OCI-LY1 (cell line): ENCODE measurements around the gene PPP4R1.

Source experiments
- H2AFZ ChIP-seq: fragments of 200-600 bp; sonication (generic), shearing (Covaris generic); 2 replicates; pipeline ENCODE4 v1.6.0; 2014; ENCODE audit warnings: antibody characterized with exemption, mild to moderate bottlenecking, low read length
- H3F3A ChIP-seq: fragments of 200-600 bp; sonication (generic), shearing (Covaris generic); 2 replicates; pipeline ENCODE4 v1.6.0; 2014; ENCODE audit warnings: mild to moderate bottlenecking, antibody characterized with exemption, low read length, moderate library complexity; ENCODE audit not compliant: insufficient read depth
- H3K27ac ChIP-seq: fragments of 200-600 bp; sonication (generic); 2 replicates; pipeline ENCODE4 v1.5.1; 2014; ENCODE audit warnings: low read length, mixed run types, mild to moderate bottlenecking, low read depth; ENCODE audit not compliant: poor library complexity, severe bottlenecking
- H3K27me3 ChIP-seq: fragments of 200-600 bp; sonication (generic); 2 replicates; pipeline ENCODE4 v1.6.0; 2014; ENCODE audit warnings: antibody characterized with exemption, mild to moderate bottlenecking, low read length, moderate library complexity; ENCODE audit not compliant: insufficient read depth
- H3K36me3 ChIP-seq: fragments of 200-600 bp; sonication (generic); 2 replicates; pipeline ENCODE4 v1.6.1; 2014; ENCODE audit warnings: mild to moderate bottlenecking, antibody characterized with exemption, low read length, moderate library complexity, mixed read lengths; ENCODE audit not compliant: insufficient read depth
- H3K4me1 ChIP-seq: fragments of 200-600 bp; sonication (generic); 2 replicates; pipeline ENCODE4 v1.5.1; 2014; ENCODE audit warnings: mild to moderate bottlenecking, low read length, moderate library complexity; ENCODE audit not compliant: insufficient read depth, severe bottlenecking
- H3K4me2 ChIP-seq: fragments of 200-600 bp; sonication (generic), shearing (Covaris generic); 2 replicates; pipeline ENCODE4 v1.6.1; 2014; ENCODE audit warnings: low read length
- H3K4me3 ChIP-seq: fragments of 200-600 bp; sonication (generic); 2 replicates; pipeline ENCODE4 v1.5.1; 2014; ENCODE audit warnings: low read length, low read depth, mild to moderate bottlenecking, mixed read lengths; ENCODE audit not compliant: poor library complexity, severe bottlenecking
- H3K79me2 ChIP-seq: fragments of 200-600 bp; shearing (Covaris generic); 2 replicates; pipeline ENCODE4 v1.6.1; 2016; ENCODE audit warnings: mixed run types, low read length, mixed read lengths; ENCODE audit not compliant: insufficient read depth
- H3K9ac ChIP-seq: fragments of 200-600 bp; sonication (generic), shearing (Covaris generic); 2 replicates; pipeline ENCODE4 v1.6.1; 2014; ENCODE audit warnings: mild to moderate bottlenecking, low read length, mixed read lengths
- H3K9me2 ChIP-seq: fragments of 200-600 bp; sonication (generic), shearing (Covaris generic); 2 replicates; pipeline ENCODE4 v1.6.1; 2014; ENCODE audit warnings: low read depth, mild to moderate bottlenecking, low read length, mixed read lengths
- H3K9me3 ChIP-seq: fragments of 200-600 bp; shearing (Covaris generic); 2 replicates; pipeline ENCODE4 v1.6.1; 2014; ENCODE audit warnings: low read length, mixed read lengths
- H4K20me1 ChIP-seq: fragments of 200-600 bp; sonication (generic), shearing (Covaris generic); 2 replicates; pipeline ENCODE4 v1.6.0; 2016; ENCODE audit warnings: mild to moderate bottlenecking, low read length; ENCODE audit not compliant: insufficient read depth
- CTCF ChIP-seq: fragments of 200-600 bp; sonication (generic), shearing (Covaris generic); IDR thresholded peaks from 2 replicates; pipeline ENCODE4 v1.5.1; 2017; ENCODE audit warnings: mild to moderate bottlenecking, antibody characterized with exemption, low read length, moderate library complexity, mixed read lengths
- EZH2 ChIP-seq: fragments of 200-600 bp; sonication (generic), shearing (Covaris generic); IDR thresholded peaks from 2 replicates; pipeline ENCODE4 v1.8.0; 2017; ENCODE audit warnings: borderline replicate concordance, mixed run types, mild to moderate bottlenecking, antibody characterized with exemption, low read length, moderate library complexity, mixed read lengths

Gene PPP4R1

DNA sequence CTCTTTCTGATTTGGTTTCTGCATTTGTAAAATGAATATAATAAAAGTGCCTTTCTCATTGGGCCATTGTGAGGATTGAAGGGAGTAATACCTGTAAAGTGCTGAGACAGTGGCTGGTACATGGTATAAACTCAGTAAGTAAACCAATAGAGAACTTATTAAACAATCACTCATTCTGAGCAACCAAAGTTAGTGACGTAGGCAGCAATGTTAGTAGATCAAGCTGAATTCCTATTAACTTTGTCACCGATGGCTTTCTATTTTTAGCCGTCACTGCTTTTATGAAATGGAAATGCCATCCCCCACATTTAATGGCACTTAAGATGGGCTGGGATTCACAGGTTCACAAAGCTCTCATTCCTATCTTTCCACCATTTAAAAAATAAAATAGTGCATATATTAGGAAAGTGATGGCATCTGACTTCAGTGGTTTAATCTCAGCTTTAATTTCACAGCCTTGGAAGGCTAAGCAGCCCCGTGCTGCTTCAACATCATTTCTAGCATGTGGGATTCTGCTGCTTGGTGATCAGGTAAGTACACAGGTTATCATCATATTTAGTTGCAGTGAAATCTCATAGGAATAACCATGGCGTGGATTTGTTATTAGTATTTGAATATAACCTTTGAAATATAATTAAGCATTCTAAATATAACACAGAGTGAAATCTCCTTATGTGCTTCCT, 17.6 kb upstream of the PPP4R1 start:
- H3F3A ChIP-seq: no peaks in the 10 kb centered on the region
- H3K4me2 ChIP-seq: no peak overlapping the region
- no peak overlapping the region for H3K27ac ChIP-seq
- H3K9me3 ChIP-seq: no peaks in the 10 kb centered on the region
- no peaks in the 10 kb centered on the region for H3K4me1 ChIP-seq
- H3K36me3 ChIP-seq: no peaks in the 10 kb centered on the region
- no peak overlapping the region for H2AFZ ChIP-seq
- H4K20me1 ChIP-seq: no peaks in the 10 kb centered on the region
- no peaks in the 10 kb centered on the region for H3K79me2 ChIP-seq
- no peak overlapping the region for H3K4me3 ChIP-seq
- H3K9ac ChIP-seq: no peak overlapping the region
- TF ChIP-seq CTCF (no peak), EZH2 (no peak)
- no peaks in the 10 kb centered on the region for H3K27me3 ChIP-seq
- H3K9me2 ChIP-seq: no peaks in the 10 kb centered on the region

- Histone ChIP-seq H3K9me3 (no peaks in the 10 kb centered on the region), H3K79me2 (no peaks in the 10 kb centered on the region), H3F3A (no peaks in the 10 kb centered on the region), H3K27ac (no peak overlapping the region), H3K9me2 (no peaks in the 10 kb centered on the region), H3K36me3 (no peaks in the 10 kb centered on the region), H4K20me1 (no peaks in the 10 kb centered on the region), H3K4me1 (no peaks in the 10 kb centered on the region), H3K4me2 (no peak overlapping the region), H2AFZ (no peak overlapping the region), H3K9ac (no peak overlapping the region), H3K27me3 (no peaks in the 10 kb centered on the region), H3K4me3 (no peak overlapping the region)
- no peak for TF ChIP-seq CTCF
- TF ChIP-seq EZH2: no peak
Measured at GRCh38 chr18:9630444-9630843, 16.1 kb upstream of the PPP4R1 start.

GRCh38 chr18:9629709-9630108, 15.3 kb upstream of the PPP4R1 start:
- H2AFZ ChIP-seq: no peak overlapping the region
- no peak for TF ChIP-seq CTCF
- no peak for TF ChIP-seq EZH2
- H3K9me3 ChIP-seq: no peaks in the 10 kb centered on the region
- no peaks in the 10 kb centered on the region for H4K20me1 ChIP-seq
- H3K27ac ChIP-seq: no peak overlapping the region
- H3K9me2 ChIP-seq: no peaks in the 10 kb centered on the region
- no peak overlapping the region for H3K9ac ChIP-seq
- no peaks in the 10 kb centered on the region for H3K4me1 ChIP-seq
- H3K27me3 ChIP-seq: no peaks in the 10 kb centered on the region
- no peaks in the 10 kb centered on the region for H3F3A ChIP-seq
- no peaks in the 10 kb centered on the region for H3K36me3 ChIP-seq
- H3K4me2 ChIP-seq: no peak overlapping the region
- no peak overlapping the region for H3K4me3 ChIP-seq
- no peaks in the 10 kb centered on the region for H3K79me2 ChIP-seq
